HFF-Myc (cell line): ENCODE measurements around the gene OR1J2.

Experiments
- DNase-seq: peaks from one replicate; pipeline ENCODE4 v3.0.0-alpha.2; 2011; ENCODE audit warnings: low read depth; ENCODE audit errors: extremely low read depth
- H3K4me3 ChIP-seq: replicated peaks from 2 replicates; pipeline ENCODE4 v1.5.1; 2011; ENCODE audit warnings: low read depth, mild to moderate bottlenecking, control low read depth, low read length
- CTCF ChIP-seq: IDR thresholded peaks from 2 replicates; pipeline ENCODE4 v1.5.1; 2012; ENCODE audit warnings: mild to moderate bottlenecking, low read depth, low read length, control low read depth; ENCODE audit errors: missing control alignments

OR1J2 gene

GRCh38 chr9:122475717-122476116, 34.9 kb upstream of the OR1J2 start:
- H3K4me3 ChIP-seq: no peak overlapping the region
- no peak for DNase-seq
- no peak for TF ChIP-seq CTCF

GRCh38 chr9:122477346-122477745, 33.3 kb upstream of the OR1J2 start:
- no peak for TF ChIP-seq CTCF
- H3K4me3 ChIP-seq: no peak overlapping the region
- no peak for DNase-seq

- no peak for DNase-seq
- H3K4me3 ChIP-seq: no peak within 1 kb of the TSS
- TF ChIP-seq CTCF: no peak
These were observed 32.8 kb upstream of the OR1J2 start, which contains the start of gene OR1J1 for GRCh38 chr9:122477826-122478225. OR1J1 (minus strand) TSS chr9:122477926; CDS start chr9:122477926, 0 bp downstream.

- no peak overlapping the region for H3K4me3 ChIP-seq
- no peak for DNase-seq
- TF ChIP-seq CTCF: no peak
These were observed 31.5 kb upstream of the OR1J2 start for GRCh38 chr9:122479062-122479461.

GRCh38 chr9:122498883-122499288, 11.7 kb upstream of the OR1J2 start:
- peak; percentile 86 for TF ChIP-seq CTCF
- DNase-seq: peak; percentile 61
- no peak overlapping the region for H3K4me3 ChIP-seq

GRCh38 chr9:122506964-122507363, 3.6 kb upstream of the OR1J2 start:
- TF ChIP-seq CTCF: no peak
- no peak for DNase-seq
- H3K4me3 ChIP-seq: no peak overlapping the region

GRCh38 chr9:122518226-122518625, 7.6 kb downstream of the OR1J2 start:
- TF ChIP-seq CTCF: no peak
- H3K4me3 ChIP-seq: no peak overlapping the region
- no peak for DNase-seq
